Stimulated activated CD8-positive, alpha-beta memory T cell treated with anti-CD3 and anti-CD28 coated beads, Interleukin-15, amount 100 ng/mL, for 48 hours (primary cell): ENCODE measurements around the gene CXCL14.

ENCODE experiments used
- DNase-seq, 2 donors: peaks; one replicate each; pipeline ENCODE4 v3.0.0-alpha.2; 2020; ENCODE audit warnings: low read depth in 2 of 2

Gene CXCL14

DNA sequence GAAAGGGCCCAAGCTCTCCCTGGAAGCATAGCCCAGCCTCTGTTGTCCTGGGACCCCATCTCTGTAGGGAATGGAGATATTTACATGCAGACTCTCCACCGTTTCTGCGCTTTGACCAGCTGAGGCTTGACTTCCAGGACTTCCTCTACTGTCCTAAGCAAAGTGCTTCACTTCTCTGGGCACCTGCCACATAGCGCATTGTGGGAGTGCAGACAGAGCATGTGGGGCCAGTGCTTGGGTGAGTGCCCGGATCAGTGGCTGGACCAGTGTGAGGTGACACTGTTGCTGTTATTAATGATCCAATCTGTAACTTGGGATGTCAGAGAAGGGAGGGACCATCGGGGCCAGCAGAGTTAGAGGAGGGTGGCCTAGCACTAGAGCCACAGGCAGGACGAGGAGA lies 10.5 kb downstream of the CXCL14 start:
- DNase-seq = no peak

- no peak for DNase-seq
Measured at GRCh38 chr5:135567661-135568060, 11.1 kb downstream of the CXCL14 start.

DNA sequence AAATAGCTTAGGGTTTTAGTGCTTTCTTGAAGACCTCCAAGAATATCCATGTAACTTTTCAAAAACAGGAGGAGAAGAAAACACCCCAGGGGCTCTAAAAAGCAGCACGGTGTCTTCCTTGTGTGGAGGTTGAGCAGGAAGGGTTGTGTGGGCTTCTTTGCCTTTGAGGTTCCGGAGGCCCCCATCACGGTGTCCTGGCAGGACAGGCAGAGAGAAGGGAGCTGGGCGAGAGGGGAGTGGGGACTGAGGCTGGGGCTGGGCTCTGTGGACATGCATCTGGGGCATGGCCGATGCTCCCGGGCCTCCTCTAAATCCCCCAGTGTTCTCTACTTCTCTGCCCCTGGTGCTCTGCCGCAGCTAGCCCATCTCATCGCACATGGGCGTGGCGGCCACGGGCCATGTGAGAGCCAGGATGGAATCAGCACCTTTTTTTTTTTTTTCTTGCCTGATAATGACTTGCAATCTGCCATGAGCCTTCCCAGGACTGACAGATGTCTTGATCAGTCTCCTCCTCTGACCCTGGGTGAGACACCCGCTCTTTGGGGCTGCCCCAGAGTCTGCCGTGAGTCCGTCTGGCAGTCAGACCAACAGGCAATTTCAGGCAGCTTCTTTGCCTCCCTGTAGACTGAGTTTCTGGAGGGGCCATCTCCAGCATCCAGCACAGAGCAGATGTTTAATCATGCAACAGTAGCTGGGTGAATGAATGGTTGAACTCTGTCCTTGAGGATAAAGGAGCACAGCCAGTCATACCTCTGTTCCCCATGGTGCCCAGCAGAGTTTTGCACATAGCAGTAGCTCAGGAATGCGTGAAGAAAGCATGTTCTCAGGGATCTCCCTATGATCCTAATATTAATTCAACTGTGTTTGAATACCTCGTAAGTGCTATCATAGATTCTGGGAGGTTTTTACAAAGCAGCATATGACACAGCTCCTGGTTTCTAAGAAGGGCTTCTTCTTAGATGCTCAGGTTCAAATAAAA lies 12.1 kb downstream of the CXCL14 start:
- DNase-seq = no peak

DNA sequence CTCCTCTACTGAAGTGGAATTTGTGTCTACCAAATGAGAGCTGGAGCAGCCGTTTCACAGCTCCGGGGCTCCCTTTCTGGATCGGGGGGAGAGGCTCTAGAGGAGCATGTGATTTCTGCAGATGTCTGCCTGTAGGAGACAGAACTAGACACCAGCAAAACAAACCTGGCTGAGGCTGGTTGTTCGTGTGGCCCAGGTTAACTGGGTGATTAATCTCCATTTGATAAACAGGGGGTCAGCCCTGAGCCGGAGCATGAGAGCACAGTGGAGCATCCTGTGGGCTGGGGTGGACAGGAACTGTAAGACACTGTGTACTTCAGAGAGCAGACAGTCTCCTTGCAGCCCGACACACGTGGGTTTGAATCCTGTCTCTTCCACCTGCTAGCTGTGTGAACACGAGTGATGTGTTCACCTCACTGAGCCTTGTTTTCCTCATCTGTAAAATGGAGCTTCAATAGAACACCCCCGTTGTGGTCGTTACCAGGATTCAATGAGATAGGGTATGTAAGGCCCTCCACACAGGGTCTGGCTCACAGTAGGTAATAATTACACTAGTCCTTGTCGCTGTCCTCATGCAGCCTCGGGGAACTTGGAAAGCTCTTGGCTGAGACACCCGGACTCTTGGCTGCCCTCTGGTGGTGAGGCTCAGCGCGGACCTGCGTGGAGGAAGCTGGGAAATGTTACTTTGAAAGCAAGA lies 12.9 kb downstream of the CXCL14 start:
- DNase-seq = peak; percentile 34 to 49

DNA sequence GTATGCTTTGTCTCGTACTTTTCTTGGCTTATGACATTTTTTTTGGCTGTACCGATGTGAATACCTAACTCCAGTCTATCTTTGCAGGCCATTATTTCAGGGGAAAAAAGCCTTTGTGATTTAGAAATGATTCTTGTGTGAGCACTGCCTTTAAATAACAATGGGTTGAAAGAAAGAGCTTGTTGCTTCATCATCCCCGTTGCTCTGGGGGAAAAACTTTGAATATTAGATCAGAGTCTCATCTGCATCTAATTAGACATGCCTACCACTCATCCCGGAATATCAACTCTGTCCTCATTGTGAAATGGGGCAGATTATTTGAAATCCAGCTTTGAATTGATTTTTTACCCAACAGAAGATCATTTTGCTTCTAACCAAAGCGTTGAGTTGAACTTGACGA lies 13.5 kb downstream of the CXCL14 start:
- no peak for DNase-seq

GRCh38 chr5:135564331-135564730 lies 14.5 kb downstream of the CXCL14 start:
- DNase-seq = no peak

DNA sequence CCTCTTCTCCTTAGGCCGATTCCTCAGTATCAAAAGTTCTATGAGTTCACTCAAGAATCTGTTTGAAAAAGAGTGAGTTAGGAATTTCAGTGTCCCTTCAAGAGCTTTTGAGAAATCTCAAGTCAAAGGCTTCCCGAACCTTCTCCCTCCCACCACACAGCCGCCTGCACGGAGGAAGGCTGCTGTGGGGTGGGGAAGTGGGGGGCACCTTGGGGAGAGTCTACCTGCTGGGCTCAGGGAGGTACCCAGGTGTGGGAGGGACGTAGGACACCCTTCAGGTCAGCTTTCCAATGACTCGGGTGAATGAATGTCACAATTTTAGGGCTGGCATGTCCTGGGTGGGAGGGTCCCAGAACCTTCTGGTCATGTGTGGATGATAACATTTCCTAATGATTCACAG lies 17.5 kb downstream of the CXCL14 start:
- DNase-seq = no peak

- DNase-seq = peak; percentile 63 to 67
Measured at GRCh38 chr5:135560858-135561257, 17.9 kb downstream of the CXCL14 start.

DNA sequence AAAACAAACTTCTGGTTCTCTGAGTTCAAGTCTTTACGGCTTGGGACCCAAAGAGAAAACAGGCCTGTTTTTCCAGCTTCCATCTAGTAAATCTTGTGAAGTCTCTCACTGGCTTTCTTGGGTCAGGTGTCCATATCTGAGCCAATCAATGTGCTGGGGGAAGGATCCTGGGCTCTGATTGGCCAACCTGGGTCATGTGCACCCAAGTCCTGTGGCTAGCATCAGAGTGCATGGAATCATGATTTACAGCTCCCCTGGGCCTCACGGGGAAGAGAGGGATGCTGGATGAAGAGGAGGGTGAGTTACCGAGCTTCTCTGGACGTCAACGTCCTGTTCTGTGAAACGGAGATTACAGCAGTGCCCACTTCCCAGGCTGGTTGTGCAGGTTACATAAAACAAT lies 19.4 kb downstream of the CXCL14 start:
- DNase-seq = no peak

GRCh38 chr5:135557076-135557838 lies 21.5 kb downstream of the CXCL14 start:
- DNase-seq = no peak

DNA sequence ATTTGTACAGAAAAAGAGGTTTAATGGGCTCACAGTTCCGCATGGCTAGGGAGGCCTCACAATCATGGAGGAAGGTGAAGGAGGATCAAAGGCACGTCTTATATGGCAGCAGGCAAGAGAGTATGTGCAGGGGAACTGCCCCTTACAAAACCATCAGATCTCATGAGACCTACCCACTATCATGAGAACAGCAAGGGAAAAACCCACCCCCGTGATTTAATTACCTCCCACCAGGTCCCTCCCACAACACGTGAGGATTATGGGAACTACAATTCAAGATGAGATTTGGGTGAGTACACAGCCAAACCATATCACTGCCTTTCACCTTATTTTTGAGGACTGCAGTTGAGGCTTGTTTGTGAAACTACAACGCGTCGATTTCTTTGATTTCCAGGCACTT lies 22.2 kb downstream of the CXCL14 start:
- no peak for DNase-seq

- DNase-seq = no peak
Measured at GRCh38 chr5:135555530-135555929, 23.3 kb downstream of the CXCL14 start.

GRCh38 chr5:135553688-135554462 lies 24.9 kb downstream of the CXCL14 start:
- DNase-seq = no peak

GRCh38 chr5:135551593-135552447 lies 27.0 kb downstream of the CXCL14 start:
- DNase-seq = peak; percentile 29 to 36

- no peak for DNase-seq
Measured at GRCh38 chr5:135549413-135549812, 29.4 kb downstream of the CXCL14 start.

DNA sequence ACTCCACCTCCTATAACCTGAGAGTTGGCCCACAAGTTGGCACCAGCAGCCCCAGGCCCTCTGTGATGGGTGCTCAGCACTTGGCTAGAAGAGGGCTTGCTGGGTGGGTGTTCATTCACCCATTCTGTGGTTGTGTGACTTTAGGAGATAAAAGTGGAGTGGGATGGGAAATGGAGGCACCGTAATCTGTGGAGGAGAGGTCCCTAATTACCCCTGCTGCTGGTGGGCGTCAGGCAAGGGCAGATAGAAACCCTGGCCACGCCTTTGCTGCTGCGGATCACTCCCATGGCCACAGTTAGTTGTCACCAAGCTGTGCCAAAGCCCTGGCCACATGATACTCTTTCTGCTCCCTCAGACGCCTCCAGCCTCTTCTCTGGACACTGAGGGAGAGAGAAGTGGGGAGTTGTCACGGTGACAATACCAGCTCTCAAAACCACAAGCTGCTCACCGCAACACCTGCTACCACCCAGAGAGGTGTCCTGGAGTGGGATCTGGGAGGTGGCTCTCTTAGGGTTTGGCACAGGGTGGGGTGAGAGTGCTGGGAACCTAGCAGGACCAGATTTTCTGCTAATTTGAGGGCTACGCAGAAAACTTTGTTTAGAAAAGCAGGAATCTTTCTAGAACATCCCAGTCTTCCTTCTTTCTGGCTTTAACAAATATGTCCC lies 31.1 kb downstream of the CXCL14 start:
- DNase-seq = no peak

- DNase-seq = no peak
Measured at GRCh38 chr5:135546912-135547311, 31.9 kb downstream of the CXCL14 start.

- DNase-seq = no peak
Measured at GRCh38 chr5:135546101-135546500, 32.7 kb downstream of the CXCL14 start.

DNA sequence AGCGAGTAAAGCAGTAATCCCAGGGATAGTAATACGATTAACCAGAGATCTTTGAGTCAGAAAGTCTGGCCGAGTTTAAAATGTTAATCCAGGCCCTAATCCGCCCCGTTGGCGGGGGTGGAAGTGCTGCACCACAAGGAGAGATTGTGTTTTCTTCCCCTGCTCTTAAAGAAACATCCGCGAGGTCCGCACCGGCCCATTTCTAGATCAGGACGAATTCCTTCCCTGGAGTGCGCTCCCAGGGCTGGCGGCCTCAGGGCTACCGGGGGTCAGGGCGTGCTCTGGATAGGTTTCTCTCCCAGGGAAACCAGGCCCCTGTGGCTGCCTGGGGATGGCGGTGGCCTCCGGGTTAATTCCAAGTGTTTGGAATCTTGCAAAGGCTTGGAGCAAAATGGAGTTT lies 33.7 kb downstream of the CXCL14 start:
- DNase-seq = no peak
